GM23338 (cell line): ENCODE results near the gene SPP2. TPM values are rescaled to one million over a fixed set of nuclear protein-coding genes. Genes with fewer than 3 reads are reported as not detected.

Source experiments
- ATAC-seq: fragments of 200-7000 bp; cut with Tn5 transposase; 3 replicates; pipeline ENCODE4 v1.9.1; 2020
- DNase-seq: peaks from one replicate; pipeline ENCODE4 v3.0.0-alpha.2; 2015; ENCODE audit warnings: low spot score
- H2AFZ ChIP-seq: fragments of 200-600 bp; sonication (generic); 2 replicates; pipeline ENCODE4 v1.8.0; 2016; ENCODE audit warnings: antibody characterized with exemption, mild to moderate bottlenecking, moderate library complexity
- H3F3A ChIP-seq: fragments of 200-600 bp; sonication (generic); replicated peaks from 2 replicates; pipeline ENCODE4 v1.8.0; 2017; ENCODE audit warnings: antibody characterized with exemption, mixed run types, low read depth
- H3K27ac ChIP-seq: fragments of 200-600 bp; sonication (generic); 2 replicates; pipeline ENCODE4 v1.6.1; 2016; ENCODE audit warnings: low read depth
- H3K27me3 ChIP-seq: fragments of 200-600 bp; sonication (generic); 2 replicates; pipeline ENCODE4 v1.8.0; 2016; ENCODE audit warnings: mild to moderate bottlenecking, mixed run types, moderate library complexity; ENCODE audit not compliant: insufficient read depth
- H3K36me3 ChIP-seq: fragments of 200-600 bp; sonication (generic); 2 replicates; pipeline ENCODE4 v1.8.0; 2016; ENCODE audit warnings: mild to moderate bottlenecking; ENCODE audit not compliant: insufficient read depth
- H3K4me1 ChIP-seq: fragments of 200-600 bp; sonication (generic); 2 replicates; pipeline ENCODE4 v1.8.0; 2016; ENCODE audit warnings: mild to moderate bottlenecking, moderate library complexity; ENCODE audit not compliant: insufficient read depth
- H3K4me2 ChIP-seq: fragments of 200-600 bp; sonication (generic); 2 replicates; pipeline ENCODE4 v1.7.1; 2017; ENCODE audit warnings: mixed run types
- H3K4me3 ChIP-seq: fragments of 200-600 bp; sonication (generic); 2 replicates; pipeline ENCODE4 v1.6.1; 2016; ENCODE audit warnings: mixed run types
- H3K79me2 ChIP-seq: fragments of 200-600 bp; sonication (generic); replicated peaks from 2 replicates; pipeline ENCODE4 v1.8.0; 2017; ENCODE audit warnings: mild to moderate bottlenecking; ENCODE audit not compliant: insufficient read depth
- H3K9me2 ChIP-seq: fragments of 200-600 bp; sonication (generic); 2 replicates; pipeline ENCODE4 v1.8.0; 2017; ENCODE audit not compliant: insufficient read depth
- H4K20me1 ChIP-seq: fragments of 200-600 bp; sonication (generic); replicated peaks from 2 replicates; pipeline ENCODE4 v1.8.0; 2017; ENCODE audit warnings: mild to moderate bottlenecking; ENCODE audit not compliant: insufficient read depth
- H3K27ac Mint-ChIP-seq: 2 replicates; pipeline ENCODE4 v1.8.0; 2020; ENCODE audit warnings: inconsistent platforms, mild to moderate bottlenecking, moderate library complexity, mixed read lengths
- H3K27me3 Mint-ChIP-seq: 3 replicates; pipeline ENCODE4 v1.8.0; 2022; ENCODE audit warnings: low read depth, mild to moderate bottlenecking, moderate library complexity, mixed read lengths, inconsistent platforms; ENCODE audit not compliant: insufficient read depth, poor library complexity
- H3K36me3 Mint-ChIP-seq: 3 replicates; pipeline ENCODE4 v1.8.0; 2021; ENCODE audit warnings: low read depth, mild to moderate bottlenecking, inconsistent platforms, moderate library complexity, mixed read lengths
- H3K4me1 Mint-ChIP-seq: 3 replicates; pipeline ENCODE4 v1.8.0; 2020; ENCODE audit warnings: mild to moderate bottlenecking, inconsistent platforms, mixed read lengths
- H3K4me3 Mint-ChIP-seq: 3 replicates; pipeline ENCODE4 v1.8.0; 2021; ENCODE audit warnings: moderate library complexity, mild to moderate bottlenecking, inconsistent platforms, mixed read lengths
- H3K9me3 Mint-ChIP-seq: 3 replicates; pipeline ENCODE4 v1.8.0; 2020; ENCODE audit warnings: moderate library complexity, mild to moderate bottlenecking, inconsistent platforms, mixed read lengths
- CREB1 ChIP-seq: fragments of 250-450 bp; sonication (Bioruptor Pico); IDR thresholded peaks from 2 replicates; pipeline ENCODE4 v1.5.0; 2020; ENCODE audit warnings: low read depth, mild to moderate bottlenecking, moderate library complexity
- CTCF ChIP-seq, 2 experiments: fragments of 200-600 bp in 1 of 2; sonication (generic) in 1 of 2; conservative IDR thresholded peaks; 2 replicates each; pipeline versions ENCODE4 v1.5.1 to v1.6.1; 2016 to 2017; ENCODE audit warnings: antibody characterized with exemption in 2 of 2, low read depth in 2 of 2, mild to moderate bottlenecking in 2 of 2, moderate library complexity in 1 of 2
- ETS1 ChIP-seq: IDR thresholded peaks from 2 replicates; pipeline ENCODE4 v1.6.1; 2016; ENCODE audit warnings: antibody characterized with exemption
- EZH2 ChIP-seq: fragments of 200-600 bp; sonication (generic); IDR thresholded peaks from one replicate; pipeline ENCODE4 v1.8.0; 2017; ENCODE audit warnings: antibody characterized with exemption, mild to moderate bottlenecking, low read depth; ENCODE audit not compliant: unreplicated experiment
- EZH2phosphoT487 ChIP-seq: fragments of 200-600 bp; sonication (generic); IDR thresholded peaks from one replicate; pipeline ENCODE4 v1.8.1; 2018; ENCODE audit warnings: antibody characterized with exemption; ENCODE audit not compliant: unreplicated experiment
- JUNB ChIP-seq: IDR thresholded peaks from one replicate; pipeline ENCODE4 v1.6.1; 2016; ENCODE audit warnings: antibody characterized with exemption; ENCODE audit not compliant: unreplicated experiment
- NANOG ChIP-seq: IDR thresholded peaks from 2 replicates; pipeline ENCODE4 v1.6.1; 2016; ENCODE audit warnings: antibody characterized with exemption, borderline replicate concordance
- POLR2AphosphoS5 ChIP-seq: IDR thresholded peaks from 2 replicates; pipeline ENCODE4 v1.6.1; 2016; ENCODE audit warnings: antibody characterized with exemption, low read depth
- REST ChIP-seq: IDR thresholded peaks from one replicate; pipeline ENCODE4 v1.6.1; 2018; ENCODE audit warnings: antibody characterized with exemption; ENCODE audit not compliant: unreplicated experiment
- STAT1 ChIP-seq: IDR thresholded peaks from one replicate; pipeline ENCODE4 v1.6.1; 2016; ENCODE audit warnings: antibody characterized with exemption; ENCODE audit not compliant: unreplicated experiment
- ZNF114 ChIP-seq: fragments of 250-450 bp; sonication (Bioruptor Pico); IDR thresholded peaks from 2 replicates; pipeline ENCODE4 v1.5.0; 2020; ENCODE audit warnings: mild to moderate bottlenecking, moderate library complexity
- ZNF331 ChIP-seq: fragments of 250-450 bp; sonication (Bioruptor Pico); IDR thresholded peaks from 2 replicates; pipeline ENCODE4 v1.5.0; 2020; ENCODE audit warnings: low read depth, mild to moderate bottlenecking, moderate library complexity
- ZNF462 ChIP-seq: fragments of 250-450 bp; sonication (Bioruptor Pico); IDR thresholded peaks from 2 replicates; pipeline ENCODE4 v1.5.0; 2020; ENCODE audit warnings: mild to moderate bottlenecking, moderate library complexity
- polyA plus RNA-seq: library from polyadenylated mRNA; unstranded; fragments of >200 nt; fragmentation: Nextera tagmentation; extraction: Ambion mirVana; gene quantifications from 2 replicates; pipeline ENCODE4 v1.2.1, GENCODE V29; 2016
- total RNA-seq: library from RNA; depleted of rRNA; stranded (reverse); fragments of >200 nt; shearing (Covaris generic); gene quantifications from 2 replicates; pipeline ENCODE4 v1.2.3, GENCODE V29; 2014

The SPP2 gene
- total and polyA plus RNA-seq, 2 experiments from 2014 or later: not detected

- H3K4me2 ChIP-seq: no peak overlapping the region
- H3K27ac ChIP-seq: no peak overlapping the region
- H3F3A ChIP-seq: no peaks in the 10 kb centered on the region
- no peak overlapping the region for H3K4me3 Mint-ChIP-seq
- no peaks in the 10 kb centered on the region for H3K9me3 Mint-ChIP-seq
- H3K36me3 ChIP-seq: no peaks in the 10 kb centered on the region
- H3K4me1 ChIP-seq: peaks cover 8% of the 10 kb centered on the region; the same call in 1 of the 2 replicates
- H3K4me1 Mint-ChIP-seq: peaks cover 12% of the 10 kb centered on the region; the same call in 1 of the 3 replicates
- DNase-seq (no peak), ATAC-seq (no peak)
- H3K27ac Mint-ChIP-seq: no peak overlapping the region
- no peaks in the 10 kb centered on the region for H4K20me1 ChIP-seq
- no peaks in the 10 kb centered on the region for H3K36me3 Mint-ChIP-seq
- no peaks in the 10 kb centered on the region for H3K27me3 ChIP-seq
- TF ChIP-seq EZH2phosphoT487: no peak
- TF ChIP-seq ETS1: no peak
- no peak for TF ChIP-seq ZNF462 (CRISPR knock-in tag)
- no peak for TF ChIP-seq ZNF331 (CRISPR knock-in tag)
- no peak for TF ChIP-seq CREB1 (CRISPR knock-in tag)
- no peak for TF ChIP-seq EZH2
- no peak for TF ChIP-seq ZNF114 (CRISPR knock-in tag)
- no peak for TF ChIP-seq CTCF (conservative IDR thresholded peaks at IDR 0.05; ENCODE audit: low read depth in 2 of 2)
- TF ChIP-seq JUNB: no peak
- TF ChIP-seq REST: no peak
- no peak for TF ChIP-seq POLR2AphosphoS5
- no peak for TF ChIP-seq NANOG
- no peak for TF ChIP-seq STAT1
- no peak overlapping the region for H2AFZ ChIP-seq
- H3K4me3 ChIP-seq: no peak overlapping the region
- no peaks in the 10 kb centered on the region for H3K79me2 ChIP-seq
- H3K9me2 ChIP-seq: no peaks in the 10 kb centered on the region
- H3K27me3 Mint-ChIP-seq: peaks cover 5% of the 10 kb centered on the region
These were observed 48.2 kb upstream of the SPP2 start for GRCh38 chr2:234002281-234002680.
